Measurements from ENCODE around the gene OR2T11. TPM values are rescaled to one million over a fixed set of nuclear protein-coding genes. Genes with fewer than 3 reads are reported as not detected.

Gene OR2T11
- total RNA-seq, 1 experiment from 2014 or later, result not detected

GRCh38 chr1:248592655-248593054, 42.2 kb downstream of the OR2T11 start:
- Histone ChIP-seq H3K27ac (ENCODE audit: insufficient read length, low read depth, low read length) (no peak overlapping the region), H3K79me1 (ENCODE audit: insufficient read depth, low read depth, low read length, poor library complexity, severe bottlenecking) (no peaks in the 10 kb centered on the region), H3K18ac (ENCODE audit: insufficient read length, low read depth, low read length) (no peak overlapping the region), H3K79me2 (ENCODE audit: insufficient read depth, low read length) (no peaks in the 10 kb centered on the region), H3K27me3 (ENCODE audit: insufficient read depth, low read length) (no peaks in the 10 kb centered on the region), H3K14ac (ENCODE audit: insufficient read depth, low read length) (no peak overlapping the region), H3K56ac (ENCODE audit: insufficient read length, low read depth, low read length) (no peak overlapping the region), H2BK5ac (ENCODE audit: insufficient read length, low read length) (no peak overlapping the region), H3T11ph (ENCODE audit: low read length) (no peak overlapping the region), H2BK20ac (ENCODE audit: low read depth, low read length, poor library complexity, severe bottlenecking) (no peak overlapping the region), H4K8ac (replicated peaks; ENCODE audit: insufficient read length, low read depth, low read length) (no peak overlapping the region), H4K20me1 (ENCODE audit: control insufficient read depth, insufficient read depth, insufficient read length) (no peaks in the 10 kb centered on the region), H3K4ac (ENCODE audit: low read depth, low read length) (no peak overlapping the region), H2BK15ac (ENCODE audit: low read depth, low read length) (no peak overlapping the region), H3K9ac (ENCODE audit: extremely low read depth, insufficient read length, low read length) (no peak overlapping the region), H2BK12ac (ENCODE audit: insufficient read length, low read depth, low read length) (no peak overlapping the region), H3K4me1 (ENCODE audit: insufficient read depth, low read length) (no peaks in the 10 kb centered on the region), H2AK5ac (ENCODE audit: insufficient read length, low read length) (no peak overlapping the region), H3K23me2 (ENCODE audit: insufficient read length, low read depth, low read length, poor library complexity, severe bottlenecking) (no peaks in the 10 kb centered on the region), H2AFZ (ENCODE audit: low read length) (no peak overlapping the region), H4K5ac (ENCODE audit: insufficient read length, low read depth, low read length) (no peak overlapping the region), H2BK120ac (ENCODE audit: low read depth, low read length, poor library complexity, severe bottlenecking) (no peak overlapping the region), H3K4me2 (ENCODE audit: insufficient read depth, insufficient read length, low read length) (no peak overlapping the region), H3K9me3 (ENCODE audit: control insufficient read depth, low read depth, low read length) (peaks cover 75% of the 10 kb centered on the region), H3K23ac (ENCODE audit: insufficient read length, low read depth, low read length) (no peak overlapping the region), H4K91ac (ENCODE audit: insufficient read length, low read depth, low read length) (no peak overlapping the region)
- no CpG with 5 or more reads among the region's 1 CpG for WGBS (ENCODE audit: extremely low coverage, insufficient read length, low lambda C conversion rate)
- Mint-ChIP-seq H3K4me1 (no peaks in the 10 kb centered on the region), H3K4me3 (no peak overlapping the region), H3K9me3 (peaks cover 78 to 86% of the 10 kb centered on the region in 2 experiments), H3K36me3 (ENCODE audit: insufficient read depth in 1 of 3, low read depth in 3 of 3) (peaks cover 2 to 24% (median 6%) of the 10 kb centered on the region in 3 experiments; a peak in 4 of 7 replicates), H3K27me3 (ENCODE audit: low read depth) (no peaks in the 10 kb centered on the region; the same call in 1 of the 2 replicates), H3K27ac (no peak overlapping the region)
- no peak for TF ChIP-seq CTCF (conservative IDR thresholded peaks at IDR 0.05)
- no peak for DNase-seq
